ENCODE results near the gene C7. TPM values are rescaled to one million over a fixed set of nuclear protein-coding genes. Genes with fewer than 3 reads are reported as not detected.
"Not testable (repeated sequence)": the region's sequence is repeated elsewhere in the genome, so short reads cannot be mapped to it uniquely, and the experiment has no call there.

The C7 gene
- total RNA-seq (2022) (not detected in 2 replicates), Bru-seq, nascent RNA (percentile 6 among the genes with signal in this experiment), BruChase-seq, experiment 1, labeled RNA remaining after a 6-hour chase (percentile 1 among the genes with signal in this experiment), BruChase-seq, experiment 2, labeled RNA remaining after a 2-hour chase (percentile 3 among the genes with signal in this experiment)
- long read RNA-seq: 0 reads

- Mint-ChIP-seq H3K9me3 (ENCODE audit: low read depth, unreplicated experiment) (no peaks in the 10 kb centered on the region), H3K27me3 (ENCODE audit: unreplicated experiment) (no peaks in the 10 kb centered on the region), H3K4me3 (ENCODE audit: low read depth, unreplicated experiment) (no peak within 1 kb of the TSS), H3K27ac (ENCODE audit: unreplicated experiment) (no peak within 1 kb of the TSS), H3K4me1 (ENCODE audit: low read depth, unreplicated experiment) (peaks cover 7% of the 10 kb centered on the region), H3K36me3 (ENCODE audit: insufficient read depth, unreplicated experiment) (no peaks in the 10 kb centered on the region)
- CTCF ChIA-PET: no interaction called here
- TF ChIP-seq CTCF (IDR thresholded peaks at IDR 0.05; ENCODE audit: unreplicated experiment): no peak
- BruUV-seq (replicated peaks): no TSS peak
- intact Hi-C loops (cut with micrococcal nuclease; ENCODE audit: unreplicated experiment): loop anchor here (5.0 to 10.0 kb wide), 2 partner anchors 216 to 363 kb away; no protein-coding TSS in a partner anchor
- no peak for DNase-seq
Observed at GRCh38 chr5:40909264-40909663, at the start of gene C7. Gene C7 (plus strand): TSS chr5:40909497. CDS start chr5:40909611, 114 bp downstream.

DNA sequence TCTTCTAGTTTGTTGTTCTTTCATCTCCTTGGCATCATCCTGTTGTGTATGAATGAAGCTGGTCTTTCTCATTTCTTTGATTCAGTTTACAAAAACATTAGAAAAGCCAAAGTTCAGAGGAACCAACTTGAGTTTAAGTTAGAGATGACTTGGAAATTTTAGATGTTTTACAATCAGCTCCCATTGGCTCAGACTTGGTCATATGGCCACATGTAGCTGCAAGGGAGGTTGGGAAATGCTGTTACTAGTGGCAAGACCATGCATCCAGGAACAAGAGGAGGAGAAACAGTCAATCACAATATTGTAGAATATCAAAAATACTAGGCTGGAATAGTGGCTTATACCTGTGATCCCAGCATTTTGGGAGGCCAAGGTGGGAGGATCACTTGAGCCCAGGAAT is 48.6 kb upstream of the C7 start:
- Mint-ChIP-seq H3K36me3 (ENCODE audit: insufficient read depth, unreplicated experiment) (no peaks in the 10 kb centered on the region), H3K27me3 (ENCODE audit: unreplicated experiment) (no peaks in the 10 kb centered on the region), H3K4me3 (ENCODE audit: low read depth, unreplicated experiment) (no peak overlapping the region), H3K4me1 (ENCODE audit: low read depth, unreplicated experiment) (no peaks in the 10 kb centered on the region), H3K27ac (ENCODE audit: unreplicated experiment) (no peak overlapping the region), H3K9me3 (ENCODE audit: low read depth, unreplicated experiment) (peaks cover 3% of the 10 kb centered on the region)
- intact Hi-C loops (cut with micrococcal nuclease; ENCODE audit: unreplicated experiment): no loop called here
- BruUV-seq (replicated peaks): no TSS peak
- no peak for DNase-seq
- CTCF ChIA-PET: no interaction called here
- no peak for TF ChIP-seq CTCF (IDR thresholded peaks at IDR 0.05; ENCODE audit: unreplicated experiment)

- H3K9me3 Mint-ChIP-seq (ENCODE audit: low read depth, unreplicated experiment); H3K27ac Mint-ChIP-seq (ENCODE audit: unreplicated experiment); DNase-seq; H3K4me1 Mint-ChIP-seq (ENCODE audit: low read depth, unreplicated experiment); BruUV-seq (replicated peaks); intact Hi-C loops (cut with micrococcal nuclease; ENCODE audit: unreplicated experiment); H3K36me3 Mint-ChIP-seq (ENCODE audit: insufficient read depth, unreplicated experiment); H3K4me3 Mint-ChIP-seq (ENCODE audit: low read depth, unreplicated experiment); H3K27me3 Mint-ChIP-seq (ENCODE audit: unreplicated experiment); CTCF ChIA-PET: not testable (repeated sequence)
Observed at GRCh38 chr5:40865004-40865403, 44.3 kb upstream of the C7 start.

DNA sequence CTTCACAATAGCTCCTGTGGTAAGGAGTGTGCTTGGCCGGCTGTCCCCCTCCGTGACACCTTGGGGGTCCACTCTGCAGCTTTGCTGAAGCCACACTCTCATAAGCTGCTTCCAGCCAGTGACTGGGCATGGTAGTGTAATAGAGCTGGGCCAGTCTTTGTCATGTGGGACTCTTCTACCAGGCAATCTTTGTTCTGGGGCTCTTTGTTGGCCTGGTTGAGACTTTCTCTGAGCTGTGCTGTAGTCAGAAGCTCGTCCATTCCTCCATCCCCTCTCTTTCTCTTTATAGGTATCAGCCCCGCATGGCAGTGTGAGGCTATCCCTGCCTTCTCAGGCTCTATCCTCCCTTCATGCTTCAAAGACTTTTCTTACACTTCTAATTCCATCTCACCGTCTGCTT is 42.5 kb upstream of the C7 start:
- CTCF ChIA-PET: no interaction called here
- Mint-ChIP-seq H3K9me3 (ENCODE audit: low read depth, unreplicated experiment) (peaks cover 3% of the 10 kb centered on the region), H3K4me1 (ENCODE audit: low read depth, unreplicated experiment) (peaks cover 7% of the 10 kb centered on the region), H3K27me3 (ENCODE audit: unreplicated experiment) (no peaks in the 10 kb centered on the region), H3K27ac (ENCODE audit: unreplicated experiment) (no peak overlapping the region), H3K36me3 (ENCODE audit: insufficient read depth, unreplicated experiment) (no peaks in the 10 kb centered on the region), H3K4me3 (ENCODE audit: low read depth, unreplicated experiment) (no peak overlapping the region)
- intact Hi-C loops (cut with micrococcal nuclease; ENCODE audit: unreplicated experiment): no loop called here
- TF ChIP-seq CTCF (IDR thresholded peaks at IDR 0.05; ENCODE audit: unreplicated experiment): no peak
- BruUV-seq (replicated peaks): no TSS peak
- DNase-seq: no peak

GRCh38 chr5:40869384-40869783 is 39.9 kb upstream of the C7 start:
- BruUV-seq (replicated peaks): no TSS peak
- CTCF ChIA-PET: no interaction called here

More at GRCh38 chr5:40869384-40869783, 39.9 kb upstream of the C7 start:
- intact Hi-C loops (cut with micrococcal nuclease; ENCODE audit: unreplicated experiment): no loop called here
- Mint-ChIP-seq H3K27me3 (ENCODE audit: unreplicated experiment) (no peaks in the 10 kb centered on the region), H3K36me3 (ENCODE audit: insufficient read depth, unreplicated experiment) (no peaks in the 10 kb centered on the region), H3K9me3 (ENCODE audit: low read depth, unreplicated experiment) (peaks cover 3% of the 10 kb centered on the region), H3K4me3 (ENCODE audit: low read depth, unreplicated experiment) (no peak overlapping the region), H3K27ac (ENCODE audit: unreplicated experiment) (no peak overlapping the region), H3K4me1 (ENCODE audit: low read depth, unreplicated experiment) (peaks cover 7% of the 10 kb centered on the region)
- no peak for DNase-seq
- TF ChIP-seq CTCF (IDR thresholded peaks at IDR 0.05; ENCODE audit: unreplicated experiment): no peak
